ENCODE measurements around the gene HOXD9.

The HOXD9 gene

GRCh38 chr2:176107731-176108181, 14.8 kb upstream of the HOXD9 start:
- no peak for DNase-seq (ENCODE audit: low read depth, low spot score)
- in situ Hi-C loops (cut with HindIII; ENCODE audit: low sequenced_read_pairs): no loop called here
- TF ChIP-seq CTCF (IDR thresholded peaks at IDR 0.05; ENCODE audit: low read depth, low read length): no peak
- no peak overlapping the region for H3K4me3 ChIP-seq (ENCODE audit: low read depth, low read length)

GRCh38 chr2:176109192-176109901, 13.2 kb upstream of the HOXD9 start:
- no peak for TF ChIP-seq CTCF (IDR thresholded peaks at IDR 0.05; ENCODE audit: low read depth, low read length)
- in situ Hi-C loops (cut with HindIII; ENCODE audit: low sequenced_read_pairs): no loop called here
- H3K4me3 ChIP-seq (ENCODE audit: low read depth, low read length): no peak overlapping the region
- DNase-seq (ENCODE audit: low read depth, low spot score): no peak

GRCh38 chr2:176109946-176110345, 12.6 kb upstream of the HOXD9 start:
- in situ Hi-C loops (cut with HindIII; ENCODE audit: low sequenced_read_pairs): no loop called here
- TF ChIP-seq CTCF (IDR thresholded peaks at IDR 0.05; ENCODE audit: low read depth, low read length): no peak
- H3K4me3 ChIP-seq (ENCODE audit: low read depth, low read length): no peak overlapping the region
- DNase-seq (ENCODE audit: low read depth, low spot score): no peak

- no peak for TF ChIP-seq CTCF (IDR thresholded peaks at IDR 0.05; ENCODE audit: low read depth, low read length)
- in situ Hi-C loops (cut with HindIII; ENCODE audit: low sequenced_read_pairs): no loop called here
- DNase-seq (ENCODE audit: low read depth, low spot score): no peak
- H3K4me3 ChIP-seq (ENCODE audit: low read depth, low read length): no peak overlapping the region
Observed at GRCh38 chr2:176110415-176111308, 11.9 kb upstream of the HOXD9 start.

GRCh38 chr2:176111309-176111663, 11.2 kb upstream of the HOXD9 start:
- peak; percentile 62 for DNase-seq (ENCODE audit: low read depth, low spot score)
- H3K4me3 ChIP-seq (ENCODE audit: low read depth, low read length): no peak overlapping the region
- TF ChIP-seq CTCF (IDR thresholded peaks at IDR 0.05; ENCODE audit: low read depth, low read length): peak; percentile 83
- in situ Hi-C loops (cut with HindIII; ENCODE audit: low sequenced_read_pairs): no loop called here

GRCh38 chr2:176111846-176112374, 10.6 kb upstream of the HOXD9 start:
- in situ Hi-C loops (cut with HindIII; ENCODE audit: low sequenced_read_pairs): no loop called here
- no peak overlapping the region for H3K4me3 ChIP-seq (ENCODE audit: low read depth, low read length)
- no peak for DNase-seq (ENCODE audit: low read depth, low spot score)
- no peak for TF ChIP-seq CTCF (IDR thresholded peaks at IDR 0.05; ENCODE audit: low read depth, low read length)
